Measurements from ENCODE around the gene WDFY4.

Gene WDFY4

GRCh38 chr10:48656914-48657305, 27.8 kb upstream of the WDFY4 start:
- Histone ChIP-seq H4K20me1 (peaks cover 0 to 7% (median 0%) of the 10 kb centered on the region in 11 experiments; a peak in 2 of 22 replicates), H3K4me3 (peak overlapping the region in 9 of 10 experiments; percentile 23 to 71 (median 62); a peak in 14 of 20 replicates), H3K9ac (peak overlapping the region in 10 of 11 experiments; percentile 19 to 80 (median 49); a peak in 17 of 22 replicates), H3K27ac (peak overlapping the region in 7 of 11 experiments; percentile 3 to 51 (median 36); a peak in 5 of 22 replicates), H3K36me3 (no peaks in the 10 kb centered on the region), H3K9me3 (replicated peaks in 1 of 11) (0 out of 22 replicates have a peak, but pooled peaks cover 0 to 4% (median 0%) of the 10 kb centered on the region in 11 experiments), H3K27me3 (peaks cover 0 to 36% (median 32%) of the 10 kb centered on the region in 11 experiments; a peak in 17 of 22 replicates), H3K4me2 (peak overlapping the region; percentile 83 to 98 (median 94)), H3K4me1 (peaks cover 19 to 46% (median 39%) of the 10 kb centered on the region in 10 experiments)
- TF ChIP-seq Cebpa-rat (IDR thresholded peaks at IDR 0.05): no peak

GRCh38 chr10:48657416-48657815, 27.3 kb upstream of the WDFY4 start:
- Histone ChIP-seq H3K36me3 (no peaks in the 10 kb centered on the region), H3K9me3 (replicated peaks in 1 of 11) (0 out of 22 replicates have a peak, but pooled peaks cover 0 to 4% (median 0%) of the 10 kb centered on the region in 11 experiments), H3K4me1 (peaks cover 14 to 41% (median 34%) of the 10 kb centered on the region in 10 experiments), H4K20me1 (peaks cover 0 to 7% (median 0%) of the 10 kb centered on the region in 11 experiments; a peak in 2 of 22 replicates), H3K27ac (no peak overlapping the region), H3K4me2 (peak overlapping the region in 2 of 11 experiments; percentile 86 to 93; a peak in 2 of 22 replicates), H3K9ac (0 out of 22 replicates have a peak overlapping the region, but pooled peaks of 1 of the 11 experiments have one; percentile 78), H3K4me3 (no peak overlapping the region), H3K27me3 (peaks cover 0 to 36% (median 32%) of the 10 kb centered on the region in 11 experiments; a peak in 17 of 22 replicates)
- TF ChIP-seq Cebpa-rat (IDR thresholded peaks at IDR 0.05): no peak

GRCh38 chr10:48658243-48658974, 26.3 kb upstream of the WDFY4 start:
- peaks cover 0 to 7% (median 0%) of the 10 kb centered on the region in 11 experiments; a peak in 2 of 22 replicates for H4K20me1 ChIP-seq
- H3K27me3 ChIP-seq: peaks cover 0 to 27% (median 22%) of the 10 kb centered on the region in 11 experiments; a peak in 17 of 22 replicates
- H3K27ac ChIP-seq: no peak overlapping the region
- no peak overlapping the region for H3K9ac ChIP-seq
- H3K4me3 ChIP-seq: no peak overlapping the region
- peaks cover 14 to 31% (median 24%) of the 10 kb centered on the region in 10 experiments for H3K4me1 ChIP-seq
- 0 out of 22 replicates have a peak, but pooled peaks cover 0 to 4% (median 0%) of the 10 kb centered on the region in 11 experiments for H3K9me3 ChIP-seq (replicated peaks in 1 of 11)
- H3K36me3 ChIP-seq: no peaks in the 10 kb centered on the region
- peak overlapping the region in 2 of 11 experiments; percentile 20; a peak in 2 of 22 replicates for H3K4me2 ChIP-seq
- no peak for TF ChIP-seq Cebpa-rat (IDR thresholded peaks at IDR 0.05)

GRCh38 chr10:48658975-48659269, 25.8 kb upstream of the WDFY4 start:
- H3K36me3 ChIP-seq: no peaks in the 10 kb centered on the region
- H3K4me2 ChIP-seq: no peak overlapping the region
- H3K9me3 ChIP-seq (replicated peaks in 1 of 11): peaks cover 0 to 4% (median 0%) of the 10 kb centered on the region in 11 experiments; a peak in 2 of 22 replicates
- no peak overlapping the region for H3K4me3 ChIP-seq
- H3K27ac ChIP-seq: no peak overlapping the region
- no peak for TF ChIP-seq Cebpa-rat (IDR thresholded peaks at IDR 0.05)
- peaks cover 0 to 21% (median 17%) of the 10 kb centered on the region in 11 experiments; a peak in 17 of 22 replicates for H3K27me3 ChIP-seq
- H4K20me1 ChIP-seq: peaks cover 0 to 7% (median 0%) of the 10 kb centered on the region in 11 experiments; a peak in 2 of 22 replicates
- no peak overlapping the region for H3K9ac ChIP-seq
- H3K4me1 ChIP-seq: peaks cover 14 to 26% (median 22%) of the 10 kb centered on the region in 10 experiments

- H3K27me3 ChIP-seq: peaks cover 0 to 14% (median 10%) of the 10 kb centered on the region in 11 experiments; a peak in 16 of 22 replicates
- H3K36me3 ChIP-seq: no peaks in the 10 kb centered on the region
- H3K27ac ChIP-seq: no peak overlapping the region
- peaks cover 0 to 7% (median 0%) of the 10 kb centered on the region in 11 experiments; a peak in 2 of 22 replicates for H4K20me1 ChIP-seq
- no peak for TF ChIP-seq Cebpa-rat (IDR thresholded peaks at IDR 0.05)
- no peak overlapping the region for H3K4me2 ChIP-seq
- peaks cover 4 to 9% (median 7%) of the 10 kb centered on the region in 11 experiments; a peak in 20 of 22 replicates for H3K9me3 ChIP-seq (replicated peaks in 1 of 11)
- no peak overlapping the region for H3K9ac ChIP-seq
- peaks cover 14 to 18% (median 16%) of the 10 kb centered on the region in 10 experiments for H3K4me1 ChIP-seq
- no peak overlapping the region for H3K4me3 ChIP-seq
Measured at GRCh38 chr10:48659790-48660189, 24.9 kb upstream of the WDFY4 start.

GRCh38 chr10:48661441-48661840, 23.2 kb upstream of the WDFY4 start:
- Histone ChIP-seq H3K4me3 (no peak overlapping the region), H3K9me3 (replicated peaks in 1 of 11) (peaks cover 18 to 25% (median 21%) of the 10 kb centered on the region in 11 experiments; a peak in 21 of 22 replicates), H3K4me2 (no peak overlapping the region), H3K9ac (no peak overlapping the region), H3K4me1 (peaks cover 6 to 10% (median 8%) of the 10 kb centered on the region in 10 experiments), H3K36me3 (no peaks in the 10 kb centered on the region), H3K27ac (no peak overlapping the region), H4K20me1 (peaks cover 0 to 5% (median 0%) of the 10 kb centered on the region in 11 experiments; a peak in 1 of 22 replicates), H3K27me3 (peaks cover 0 to 4% (median 0%) of the 10 kb centered on the region in 11 experiments; a peak in 1 of 22 replicates)
- no peak for TF ChIP-seq Cebpa-rat (IDR thresholded peaks at IDR 0.05)

GRCh38 chr10:48667960-48668590, 16.6 kb upstream of the WDFY4 start:
- peak in 9 of 11 experiments; percentile 31 to 99 (median 95); a peak in 17 of 22 replicates for TF ChIP-seq Cebpa-rat (IDR thresholded peaks at IDR 0.05)
- Histone ChIP-seq H3K27me3 (peaks cover 0 to 7% (median 0%) of the 10 kb centered on the region in 11 experiments; a peak in 2 of 22 replicates), H3K27ac (peak overlapping the region in 9 of 11 experiments; percentile 24 to 96 (median 73); a peak in 17 of 22 replicates), H3K4me2 (peak overlapping the region; percentile 65 to 92 (median 72)), H3K9ac (peak overlapping the region in 8 of 11 experiments; percentile 10 to 77 (median 60); a peak in 16 of 22 replicates), H3K36me3 (no peaks in the 10 kb centered on the region), H4K20me1 (no peaks in the 10 kb centered on the region), H3K9me3 (replicated peaks in 1 of 11) (peaks cover 18 to 25% (median 21%) of the 10 kb centered on the region in 11 experiments; a peak in 21 of 22 replicates), H3K4me1 (peaks cover 41 to 69% (median 63%) of the 10 kb centered on the region in 10 experiments), H3K4me3 (0 out of 20 replicates have a peak overlapping the region, but pooled peaks of 1 of the 10 experiments have one; percentile 6)
